Fibroblast of lung (primary cell): ENCODE measurements around the gene GABBR2. TPM values are rescaled to one million over a fixed set of nuclear protein-coding genes. Genes with fewer than 3 reads are reported as not detected.

Experiments
- DNase-seq, 2 donors: peaks; one replicate each; pipeline versions ENCODE4 v3.0.0 to v3.0.0-alpha.2; 2010; ENCODE audit warnings: low read depth in 2 of 2
- H2AFZ ChIP-seq: 2 replicates; pipeline ENCODE4 v1.5.1; 2012; ENCODE audit warnings: low read length, control low read depth, inconsistent platforms
- H3K27ac ChIP-seq: 2 replicates; pipeline ENCODE4 v1.5.1; 2011; ENCODE audit warnings: low read length, control low read depth; ENCODE audit not compliant: insufficient read depth
- H3K27me3 ChIP-seq: 2 replicates; pipeline ENCODE4 v1.5.1; 2011; ENCODE audit warnings: mild to moderate bottlenecking, low read length; ENCODE audit not compliant: control insufficient read depth, insufficient read depth
- H3K36me3 ChIP-seq: 2 replicates; pipeline ENCODE4 v1.5.1; 2011; ENCODE audit warnings: low read length; ENCODE audit not compliant: control insufficient read depth, insufficient read depth
- H3K4me1 ChIP-seq: 2 replicates; pipeline ENCODE4 v1.5.1; 2011; ENCODE audit warnings: low read length; ENCODE audit not compliant: control insufficient read depth, insufficient read depth; ENCODE audit errors: extremely low read depth
- H3K4me2 ChIP-seq: 2 replicates; pipeline ENCODE4 v1.5.1; 2011; ENCODE audit warnings: low read length, control low read depth; ENCODE audit not compliant: insufficient read depth; ENCODE audit errors: extremely low read depth
- H3K4me3 ChIP-seq, 4 experiments: fragments of 200-600 bp in 1 of 4; sonication (generic) in 1 of 4; replicated peaks in 1 of 4; 2 replicates each; pipeline ENCODE4 v1.5.1; 2011 to 2016; ENCODE audit warnings: low read length in 4 of 4, low read depth in 3 of 4, mild to moderate bottlenecking in 3 of 4, control low read depth in 2 of 4, inconsistent platforms in 1 of 4, mixed read lengths in 1 of 4; ENCODE audit not compliant: insufficient read depth in 1 of 4; ENCODE audit errors: control extremely low read depth in 1 of 4
- H3K79me2 ChIP-seq: 2 replicates; pipeline ENCODE4 v1.5.1; 2012; ENCODE audit warnings: mild to moderate bottlenecking, low read length, inconsistent platforms; ENCODE audit not compliant: control insufficient read depth, insufficient read depth
- H3K9ac ChIP-seq: 2 replicates; pipeline ENCODE4 v1.5.1; 2011; ENCODE audit warnings: mild to moderate bottlenecking, low read length, control low read depth; ENCODE audit not compliant: insufficient read depth
- H3K9me3 ChIP-seq: 2 replicates; pipeline ENCODE4 v1.5.1; 2012; ENCODE audit warnings: low read depth, low read length; ENCODE audit not compliant: control insufficient read depth, insufficient read depth
- H4K20me1 ChIP-seq: 2 replicates; pipeline ENCODE4 v1.5.1; 2011; ENCODE audit warnings: low read length; ENCODE audit not compliant: control insufficient read depth, insufficient read depth; ENCODE audit errors: extremely low read depth
- EZH2 ChIP-seq: IDR thresholded peaks from 2 replicates; pipeline ENCODE4 v1.5.1; 2012; ENCODE audit warnings: low read length, control low read depth, mild to moderate bottlenecking; ENCODE audit errors: missing control alignments
- polyA plus RNA-seq, 2 donors: library from polyadenylated mRNA; depleted of rRNA in 1 of 2; stranded (reverse) in 1 of 2; unstranded in 1 of 2; fragments of >200 nt; gene quantifications; 2 replicates each; pipeline ENCODE4 v1.2.1, GENCODE V29; 2011 to 2012; ENCODE audit warnings: missing spikeins in 1 of 2
- total RNA-seq: library from RNA; depleted of rRNA; stranded (reverse); fragments of >200 nt; gene quantifications from 2 replicates; pipeline ENCODE4 v1.2.1, GENCODE V29; 2014
- TF ChIP-seq, protein P1 (sequence below), 2 donors: IDR thresholded peaks in 1 of 2; conservative IDR thresholded peaks in 1 of 2; 1 replicate in 1 of 2; 2 replicates in 1 of 2; pipeline ENCODE4 v1.5.1; 2011 to 2012; ENCODE audit warnings: low read length in 2 of 2, control low read depth in 1 of 2, inconsistent platforms in 1 of 2, low read depth in 1 of 2, mild to moderate bottlenecking in 1 of 2

Gene GABBR2
- total and polyA plus RNA-seq, 2 donors (not counting 1 experiment from before 2014, with no cell fraction given) = 0.32 to 0.33 TPM

DNA sequence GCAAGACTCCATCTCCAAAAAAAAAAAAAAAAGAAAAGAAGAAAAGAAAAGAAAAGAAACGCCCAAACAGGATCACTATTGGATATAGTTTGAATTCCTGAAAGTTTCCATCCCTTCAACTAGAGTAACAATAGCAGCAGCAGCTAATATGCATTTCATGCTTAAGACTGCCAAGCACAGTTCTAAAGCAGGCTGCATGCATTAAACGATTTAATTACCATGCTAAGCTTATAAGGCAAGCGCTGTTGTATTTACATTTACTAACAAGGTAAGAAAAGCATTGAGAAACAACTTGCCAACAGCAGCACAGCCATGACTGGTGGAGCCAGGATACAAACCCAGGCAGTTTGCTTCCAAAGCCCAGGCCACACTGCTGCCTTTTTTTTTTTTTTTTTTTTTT, 466.3 kb downstream of the GABBR2 start:
- DNase-seq = no peak
- Histone ChIP-seq H3K4me3 (no peak overlapping the region), H3K79me2 (no peaks in the 10 kb centered on the region), H3K4me1 (no peaks in the 10 kb centered on the region), H2AFZ (no peak overlapping the region), H3K36me3 (peaks cover 1% of the 10 kb centered on the region), H3K9me3 (no peaks in the 10 kb centered on the region), H3K27me3 (no peaks in the 10 kb centered on the region), H3K9ac (no peak overlapping the region), H3K27ac (no peak overlapping the region), H3K4me2 (no peak overlapping the region), H4K20me1 (no peaks in the 10 kb centered on the region)
- TF ChIP-seq, protein P1, sequence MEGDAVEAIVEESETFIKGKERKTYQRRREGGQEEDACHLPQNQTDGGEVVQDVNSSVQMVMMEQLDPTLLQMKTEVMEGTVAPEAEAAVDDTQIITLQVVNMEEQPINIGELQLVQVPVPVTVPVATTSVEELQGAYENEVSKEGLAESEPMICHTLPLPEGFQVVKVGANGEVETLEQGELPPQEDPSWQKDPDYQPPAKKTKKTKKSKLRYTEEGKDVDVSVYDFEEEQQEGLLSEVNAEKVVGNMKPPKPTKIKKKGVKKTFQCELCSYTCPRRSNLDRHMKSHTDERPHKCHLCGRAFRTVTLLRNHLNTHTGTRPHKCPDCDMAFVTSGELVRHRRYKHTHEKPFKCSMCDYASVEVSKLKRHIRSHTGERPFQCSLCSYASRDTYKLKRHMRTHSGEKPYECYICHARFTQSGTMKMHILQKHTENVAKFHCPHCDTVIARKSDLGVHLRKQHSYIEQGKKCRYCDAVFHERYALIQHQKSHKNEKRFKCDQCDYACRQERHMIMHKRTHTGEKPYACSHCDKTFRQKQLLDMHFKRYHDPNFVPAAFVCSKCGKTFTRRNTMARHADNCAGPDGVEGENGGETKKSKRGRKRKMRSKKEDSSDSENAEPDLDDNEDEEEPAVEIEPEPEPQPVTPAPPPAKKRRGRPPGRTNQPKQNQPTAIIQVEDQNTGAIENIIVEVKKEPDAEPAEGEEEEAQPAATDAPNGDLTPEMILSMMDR (conservative IDR thresholded peaks at IDR 0.05 in 1 of 2, IDR thresholded peaks at IDR 0.05 in 1 of 2; ENCODE audit: low read depth in 1 of 2, low read length in 2 of 2) = no peak
- TF ChIP-seq EZH2 = no peak

DNA sequence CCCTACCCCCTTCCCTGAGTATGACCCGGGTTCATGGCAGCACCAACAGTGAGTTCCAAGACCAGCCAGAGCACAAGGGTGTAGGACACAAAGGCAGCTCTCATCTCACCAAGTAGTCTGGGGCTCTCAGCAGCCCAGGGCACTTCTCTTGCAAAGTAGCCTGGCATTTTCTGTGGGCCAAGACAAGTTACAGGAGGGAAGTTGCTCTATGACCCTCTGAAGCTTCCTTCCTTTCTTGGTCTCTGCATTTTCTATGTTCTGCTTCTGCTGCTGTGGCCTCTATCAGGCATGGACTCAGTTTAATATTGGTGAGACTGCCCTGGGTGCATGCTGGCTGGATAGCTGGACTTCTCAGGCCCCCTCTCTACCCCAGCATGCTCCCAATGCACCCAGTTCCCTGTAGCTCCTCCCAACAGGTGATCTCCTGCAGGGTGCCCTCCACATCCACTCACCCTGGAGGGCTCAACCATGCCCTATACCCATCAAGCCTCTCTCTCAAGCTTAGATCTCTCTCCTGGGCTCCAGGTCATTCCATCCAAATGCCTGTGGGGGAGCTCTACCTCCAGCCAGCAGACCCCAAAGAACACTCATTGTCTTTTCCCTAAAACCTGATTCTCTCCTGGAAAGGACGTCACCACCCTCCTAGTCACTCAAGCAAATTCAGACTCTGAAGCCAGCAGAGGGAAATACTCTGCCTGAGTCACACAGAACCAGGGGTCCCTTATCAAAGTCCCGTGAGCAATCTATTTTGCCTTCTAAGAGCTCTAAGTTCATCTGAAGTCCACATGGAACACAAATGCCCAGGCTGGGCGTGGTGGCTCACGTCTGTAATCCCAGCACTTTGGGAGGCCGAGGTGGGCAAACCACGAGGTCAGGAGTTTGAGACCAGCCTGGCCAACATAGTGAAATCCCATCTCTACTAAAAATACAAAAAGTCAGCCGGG, 467.1 kb downstream of the GABBR2 start:
- TF ChIP-seq, protein P1 (conservative IDR thresholded peaks at IDR 0.05 in 1 of 2, IDR thresholded peaks at IDR 0.05 in 1 of 2; ENCODE audit: low read depth in 1 of 2, low read length in 2 of 2) = no peak
- TF ChIP-seq EZH2 = no peak
- DNase-seq = no peak
- H3K27me3 ChIP-seq = no peaks in the 10 kb centered on the region
- no peaks in the 10 kb centered on the region for H3K4me1 ChIP-seq
- no peaks in the 10 kb centered on the region for H3K79me2 ChIP-seq
- peaks cover 1% of the 10 kb centered on the region for H3K36me3 ChIP-seq
- H4K20me1 ChIP-seq = no peaks in the 10 kb centered on the region
- no peaks in the 10 kb centered on the region for H3K9me3 ChIP-seq
- H3K4me2 ChIP-seq = no peak overlapping the region
- H3K27ac ChIP-seq = no peak overlapping the region
- no peak overlapping the region for H2AFZ ChIP-seq
- no peak overlapping the region for H3K4me3 ChIP-seq
- no peak overlapping the region for H3K9ac ChIP-seq

DNA sequence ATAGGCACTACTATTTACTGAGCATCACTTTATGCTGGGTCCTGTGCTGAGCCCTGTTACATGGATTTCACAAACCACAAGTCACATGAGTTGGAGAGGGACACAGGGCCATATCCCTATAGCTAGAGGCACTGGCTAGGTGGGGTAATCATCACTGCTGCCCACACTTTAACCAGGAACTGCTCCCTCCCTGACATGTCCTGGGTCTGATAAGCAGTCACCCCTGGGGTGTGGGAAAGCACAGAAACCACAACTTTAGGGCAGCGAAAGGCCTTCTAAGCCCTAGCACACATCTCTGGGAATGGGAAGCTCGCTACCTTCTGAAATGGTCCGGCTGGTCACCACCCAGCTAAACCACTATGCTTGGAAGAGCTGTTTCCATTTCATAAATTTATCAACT, 468.3 kb downstream of the GABBR2 start:
- no peaks in the 10 kb centered on the region for H3K9me3 ChIP-seq
- no peak overlapping the region for H3K27ac ChIP-seq
- no peaks in the 10 kb centered on the region for H3K27me3 ChIP-seq
- no peaks in the 10 kb centered on the region for H4K20me1 ChIP-seq
- H3K79me2 ChIP-seq = no peaks in the 10 kb centered on the region
- no peaks in the 10 kb centered on the region for H3K4me1 ChIP-seq
- H2AFZ ChIP-seq = no peak overlapping the region
- TF ChIP-seq EZH2 = no peak
- TF ChIP-seq, protein P1 (conservative IDR thresholded peaks at IDR 0.05 in 1 of 2, IDR thresholded peaks at IDR 0.05 in 1 of 2; ENCODE audit: low read depth in 1 of 2, low read length in 2 of 2) = no peak
- H3K4me2 ChIP-seq = no peak overlapping the region
- no peak for DNase-seq
- H3K9ac ChIP-seq = no peak overlapping the region
- H3K4me3 ChIP-seq = no peak overlapping the region
- H3K36me3 ChIP-seq = peaks cover 1% of the 10 kb centered on the region

Other genes starting within 250 kb of the GABBR2 start
- 9.6 and 10.3 TPM in 2 replicates for gene ANKS6, start 87.6 kb upstream of the GABBR2 start, total RNA-seq
- 7.3 and 10.0 TPM in 2 replicates for gene ANKS6, start 87.6 kb upstream of the GABBR2 start, polyA plus RNA-seq
- 18.2 and 27.2 TPM in 2 replicates for gene GALNT12, start 98.7 kb upstream of the GABBR2 start, total RNA-seq
- 9.4 and 16.5 TPM in 2 replicates for gene GALNT12, start 98.7 kb upstream of the GABBR2 start, polyA plus RNA-seq
- gene COL15A1, start 235.0 kb upstream of the GABBR2 start, total RNA-seq = 41.0 and 43.9 TPM in 2 replicates
- 13.3 and 15.9 TPM in 2 replicates for gene COL15A1, start 235.0 kb upstream of the GABBR2 start, polyA plus RNA-seq